ENCODE data around the gene EIF2AK3.
"Not testable (repeated sequence)": the region's sequence is repeated elsewhere in the genome, so short reads cannot be mapped to it uniquely, and the experiment has no call there.

The EIF2AK3 gene

GRCh38 chr2:88591698-88592097, 35.6 kb downstream of the EIF2AK3 start:
- DNase-seq = no peak

- peak; percentile 64 for DNase-seq
Measured at GRCh38 chr2:88590998-88591613, 36.2 kb downstream of the EIF2AK3 start.

GRCh38 chr2:88585969-88586368, 41.3 kb downstream of the EIF2AK3 start:
- DNase-seq = no peak

- no peak for DNase-seq
Measured at GRCh38 chr2:88582030-88582429, 45.2 kb downstream of the EIF2AK3 start.

GRCh38 chr2:88580088-88580487, 47.2 kb downstream of the EIF2AK3 start:
- no peak for DNase-seq

- DNase-seq = no peak
Measured at GRCh38 chr2:88575630-88576029, 51.6 kb downstream of the EIF2AK3 start.

- no peak for DNase-seq
Measured at GRCh38 chr2:88575051-88575450, 52.2 kb downstream of the EIF2AK3 start.

GRCh38 chr2:88574445-88574844, 52.8 kb downstream of the EIF2AK3 start:
- DNase-seq = no peak

- DNase-seq = no peak
Measured at GRCh38 chr2:88568179-88568578, 59.1 kb downstream of the EIF2AK3 start.

GRCh38 chr2:88564402-88564801, 62.9 kb downstream of the EIF2AK3 start:
- no peak for DNase-seq

GRCh38 chr2:88563129-88563528, 64.1 kb downstream of the EIF2AK3 start:
- no peak for DNase-seq

GRCh38 chr2:88561646-88562388, 65.4 kb downstream of the EIF2AK3 start:
- DNase-seq = no peak

- no peak for DNase-seq
Measured at GRCh38 chr2:88560619-88561307, 66.5 kb downstream of the EIF2AK3 start.

- DNase-seq = no peak
Measured at GRCh38 chr2:88557290-88557689, 70.0 kb downstream of the EIF2AK3 start.

GRCh38 chr2:88556026-88556425, 71.2 kb downstream of the EIF2AK3 start:
- DNase-seq = no peak

- no peak for DNase-seq
Measured at GRCh38 chr2:88554189-88554588, 73.1 kb downstream of the EIF2AK3 start.

- DNase-seq = no peak
Measured at GRCh38 chr2:88549616-88550292, 77.5 kb downstream of the EIF2AK3 start.

GRCh38 chr2:88546291-88546690, 81.0 kb downstream of the EIF2AK3 start:
- DNase-seq = not testable (repeated sequence)

GRCh38 chr2:88545118-88545517, 82.1 kb downstream of the EIF2AK3 start:
- no peak for DNase-seq

- no peak for DNase-seq
Measured at GRCh38 chr2:88543541-88544057, 83.7 kb downstream of the EIF2AK3 start.

- DNase-seq = no peak
Measured at GRCh38 chr2:88542668-88543067, 84.6 kb downstream of the EIF2AK3 start.

GRCh38 chr2:88540346-88540745, 86.9 kb downstream of the EIF2AK3 start:
- no peak for DNase-seq

GRCh38 chr2:88538362-88538917, 88.8 kb downstream of the EIF2AK3 start:
- DNase-seq = no peak
